ENCODE measurements around the gene OLFML2B. TPM values are rescaled to one million over a fixed set of nuclear protein-coding genes. Genes with fewer than 3 reads are reported as not detected.

Gene OLFML2B
- total RNA-seq, 1 donor from 2014 or later = 0.85 TPM

- peaks cover 21% of the 10 kb centered on the region for H3K4me1 Mint-ChIP-seq (ENCODE audit: unreplicated experiment)
- H3K27me3 Mint-ChIP-seq (ENCODE audit: unreplicated experiment) = peaks cover 19% of the 10 kb centered on the region
- peak; percentile 9 for DNase-seq (ENCODE audit: low spot score)
- H3K27ac Mint-ChIP-seq (ENCODE audit: unreplicated experiment) = no peak overlapping the region
- no peaks in the 10 kb centered on the region for H3K9me3 Mint-ChIP-seq (ENCODE audit: unreplicated experiment)
- no peak overlapping the region for H3K4me3 Mint-ChIP-seq (ENCODE audit: unreplicated experiment)
- no peak for TF ChIP-seq CTCF (IDR thresholded peaks at IDR 0.05; ENCODE audit: unreplicated experiment)
- H3K36me3 Mint-ChIP-seq (ENCODE audit: low read depth, unreplicated experiment) = no peaks in the 10 kb centered on the region
Measured at GRCh38 chr1:162007466-162007865, 16.2 kb downstream of the OLFML2B start.

- Mint-ChIP-seq H3K4me1 (ENCODE audit: unreplicated experiment) (peaks cover 21% of the 10 kb centered on the region), H3K9me3 (ENCODE audit: unreplicated experiment) (no peaks in the 10 kb centered on the region), H3K4me3 (ENCODE audit: unreplicated experiment) (no peak overlapping the region), H3K36me3 (ENCODE audit: low read depth, unreplicated experiment) (no peaks in the 10 kb centered on the region), H3K27ac (ENCODE audit: unreplicated experiment) (no peak overlapping the region), H3K27me3 (ENCODE audit: unreplicated experiment) (peaks cover 19% of the 10 kb centered on the region)
- DNase-seq (ENCODE audit: low spot score) = no peak
- TF ChIP-seq CTCF (IDR thresholded peaks at IDR 0.05; ENCODE audit: unreplicated experiment) = no peak
Measured at GRCh38 chr1:162006081-162006480, 17.6 kb downstream of the OLFML2B start.

- Mint-ChIP-seq H3K4me3 (ENCODE audit: unreplicated experiment) (no peak overlapping the region), H3K36me3 (ENCODE audit: low read depth, unreplicated experiment) (no peaks in the 10 kb centered on the region), H3K4me1 (ENCODE audit: unreplicated experiment) (peaks cover 21% of the 10 kb centered on the region), H3K27ac (ENCODE audit: unreplicated experiment) (no peak overlapping the region), H3K9me3 (ENCODE audit: unreplicated experiment) (no peaks in the 10 kb centered on the region), H3K27me3 (ENCODE audit: unreplicated experiment) (peaks cover 14% of the 10 kb centered on the region)
- DNase-seq (ENCODE audit: low spot score) = no peak
- TF ChIP-seq CTCF (IDR thresholded peaks at IDR 0.05; ENCODE audit: unreplicated experiment) = no peak
Measured at GRCh38 chr1:162004441-162004950, 19.2 kb downstream of the OLFML2B start.

GRCh38 chr1:162003830-162004215 lies 19.8 kb downstream of the OLFML2B start:
- peaks cover 14% of the 10 kb centered on the region for H3K27me3 Mint-ChIP-seq (ENCODE audit: unreplicated experiment)
- no peaks in the 10 kb centered on the region for H3K9me3 Mint-ChIP-seq (ENCODE audit: unreplicated experiment)
- peaks cover 21% of the 10 kb centered on the region for H3K4me1 Mint-ChIP-seq (ENCODE audit: unreplicated experiment)
- no peaks in the 10 kb centered on the region for H3K36me3 Mint-ChIP-seq (ENCODE audit: low read depth, unreplicated experiment)
- DNase-seq (ENCODE audit: low spot score) = no peak
- H3K4me3 Mint-ChIP-seq (ENCODE audit: unreplicated experiment) = no peak overlapping the region
- TF ChIP-seq CTCF (IDR thresholded peaks at IDR 0.05; ENCODE audit: unreplicated experiment) = no peak
- no peak overlapping the region for H3K27ac Mint-ChIP-seq (ENCODE audit: unreplicated experiment)

- DNase-seq (ENCODE audit: low spot score) = no peak
- TF ChIP-seq CTCF (IDR thresholded peaks at IDR 0.05; ENCODE audit: unreplicated experiment) = no peak
- Mint-ChIP-seq H3K9me3 (ENCODE audit: unreplicated experiment) (no peaks in the 10 kb centered on the region), H3K36me3 (ENCODE audit: low read depth, unreplicated experiment) (no peaks in the 10 kb centered on the region), H3K27ac (ENCODE audit: unreplicated experiment) (no peak overlapping the region), H3K4me3 (ENCODE audit: unreplicated experiment) (no peak overlapping the region), H3K4me1 (ENCODE audit: unreplicated experiment) (peaks cover 21% of the 10 kb centered on the region), H3K27me3 (ENCODE audit: unreplicated experiment) (peaks cover 14% of the 10 kb centered on the region)
Measured at GRCh38 chr1:162003061-162003829, 20.4 kb downstream of the OLFML2B start.

All from endothelial cell (in vitro differentiated cells).